ENCODE results near the gene PRELP. TPM values are rescaled to one million over a fixed set of nuclear protein-coding genes. Genes with fewer than 3 reads are reported as not detected.

The PRELP gene
- total RNA-seq, 1 experiment from 2014 or later: 0.07 TPM

DNA sequence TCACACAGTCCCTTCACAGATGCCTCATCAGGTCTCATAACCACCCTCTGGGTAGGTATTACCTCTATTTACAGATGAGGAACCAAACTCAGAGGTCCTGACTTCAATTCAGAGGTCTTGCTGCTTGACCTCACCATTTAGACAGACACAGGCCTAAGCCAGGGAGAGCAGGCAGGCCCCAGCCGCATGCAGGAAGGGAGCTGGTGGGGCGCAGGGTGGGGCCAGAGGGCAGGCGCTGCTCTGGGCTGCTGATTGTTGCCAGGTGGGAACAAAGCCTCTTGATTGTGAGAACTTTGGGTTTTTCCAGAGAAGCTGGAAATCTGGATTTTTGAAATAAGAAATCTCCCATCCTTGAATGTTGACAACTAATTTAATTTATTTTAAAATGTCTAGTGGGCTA, 19.9 kb upstream of the PRELP start:
- Histone ChIP-seq H3T11ph (ENCODE audit: low read length) (no peak overlapping the region), H3K9ac (ENCODE audit: extremely low read depth, insufficient read length, low read length) (no peak overlapping the region), H3K23me2 (ENCODE audit: insufficient read length, low read depth, low read length, poor library complexity, severe bottlenecking) (no peaks in the 10 kb centered on the region), H2AK5ac (ENCODE audit: insufficient read length, low read length) (no peak overlapping the region), H3K18ac (ENCODE audit: insufficient read length, low read depth, low read length) (no peak overlapping the region), H3K27me3 (ENCODE audit: insufficient read depth, low read length) (no peaks in the 10 kb centered on the region), H2BK20ac (ENCODE audit: low read depth, low read length, poor library complexity, severe bottlenecking) (no peak overlapping the region), H3K4me2 (ENCODE audit: insufficient read depth, insufficient read length, low read length) (no peak overlapping the region), H2BK12ac (ENCODE audit: insufficient read length, low read depth, low read length) (no peak overlapping the region), H3K79me1 (ENCODE audit: insufficient read depth, low read depth, low read length, poor library complexity, severe bottlenecking) (no peaks in the 10 kb centered on the region), H4K20me1 (ENCODE audit: control insufficient read depth, insufficient read depth, insufficient read length) (no peaks in the 10 kb centered on the region), H3K56ac (ENCODE audit: insufficient read length, low read depth, low read length) (no peak overlapping the region), H3K23ac (ENCODE audit: insufficient read length, low read depth, low read length) (no peak overlapping the region), H3K79me2 (ENCODE audit: insufficient read depth, low read length) (no peaks in the 10 kb centered on the region), H2BK5ac (ENCODE audit: insufficient read length, low read length) (no peak overlapping the region), H3K4me1 (ENCODE audit: insufficient read depth, low read length) (no peaks in the 10 kb centered on the region), H3K4ac (ENCODE audit: low read depth, low read length) (no peak overlapping the region), H3K27ac (ENCODE audit: insufficient read length, low read depth, low read length) (no peak overlapping the region), H4K91ac (ENCODE audit: insufficient read length, low read depth, low read length) (no peak overlapping the region), H4K5ac (ENCODE audit: insufficient read length, low read depth, low read length) (no peak overlapping the region), H3K9me3 (ENCODE audit: control insufficient read depth, low read depth, low read length) (no peaks in the 10 kb centered on the region), H3K14ac (ENCODE audit: insufficient read depth, low read length) (no peak overlapping the region), H2BK120ac (ENCODE audit: low read depth, low read length, poor library complexity, severe bottlenecking) (no peak overlapping the region), H4K8ac (replicated peaks; ENCODE audit: insufficient read length, low read depth, low read length) (no peak overlapping the region), H2BK15ac (ENCODE audit: low read depth, low read length) (no peak overlapping the region), H2AFZ (ENCODE audit: low read length) (no peak overlapping the region)
- DNase-seq: no peak
- H3K4me1 Mint-ChIP-seq: peaks cover 9 to 18% of the 10 kb centered on the region in 2 experiments
- no peak overlapping the region for H3K4me3 Mint-ChIP-seq
- no CpG with 5 or more reads among the region's 3 CpGs for WGBS (ENCODE audit: extremely low coverage, insufficient read length, low lambda C conversion rate)
- no peaks in the 10 kb centered on the region; a peak in 1 of 5 replicates for H3K9me3 Mint-ChIP-seq
- TF ChIP-seq, protein P1, sequence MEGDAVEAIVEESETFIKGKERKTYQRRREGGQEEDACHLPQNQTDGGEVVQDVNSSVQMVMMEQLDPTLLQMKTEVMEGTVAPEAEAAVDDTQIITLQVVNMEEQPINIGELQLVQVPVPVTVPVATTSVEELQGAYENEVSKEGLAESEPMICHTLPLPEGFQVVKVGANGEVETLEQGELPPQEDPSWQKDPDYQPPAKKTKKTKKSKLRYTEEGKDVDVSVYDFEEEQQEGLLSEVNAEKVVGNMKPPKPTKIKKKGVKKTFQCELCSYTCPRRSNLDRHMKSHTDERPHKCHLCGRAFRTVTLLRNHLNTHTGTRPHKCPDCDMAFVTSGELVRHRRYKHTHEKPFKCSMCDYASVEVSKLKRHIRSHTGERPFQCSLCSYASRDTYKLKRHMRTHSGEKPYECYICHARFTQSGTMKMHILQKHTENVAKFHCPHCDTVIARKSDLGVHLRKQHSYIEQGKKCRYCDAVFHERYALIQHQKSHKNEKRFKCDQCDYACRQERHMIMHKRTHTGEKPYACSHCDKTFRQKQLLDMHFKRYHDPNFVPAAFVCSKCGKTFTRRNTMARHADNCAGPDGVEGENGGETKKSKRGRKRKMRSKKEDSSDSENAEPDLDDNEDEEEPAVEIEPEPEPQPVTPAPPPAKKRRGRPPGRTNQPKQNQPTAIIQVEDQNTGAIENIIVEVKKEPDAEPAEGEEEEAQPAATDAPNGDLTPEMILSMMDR (conservative IDR thresholded peaks at IDR 0.05): no peak
- no peak overlapping the region for H3K27ac Mint-ChIP-seq
- H3K27me3 Mint-ChIP-seq (ENCODE audit: low read depth): peaks cover 4% of the 10 kb centered on the region
- H3K36me3 Mint-ChIP-seq (ENCODE audit: insufficient read depth in 1 of 3, low read depth in 3 of 3): no peaks in the 10 kb centered on the region

Measured in H9 (cell line).